Measurements from ENCODE around the gene UBE2G1.

UBE2G1 gene

GRCh38 chr17:4333041-4333440 lies 33.4 kb downstream of the UBE2G1 start:
- DNase-seq: peak; percentile 38

- peak; percentile 25 for DNase-seq
Measured at GRCh38 chr17:4332296-4332970, 34.0 kb downstream of the UBE2G1 start.

GRCh38 chr17:4331614-4332013 lies 34.9 kb downstream of the UBE2G1 start:
- DNase-seq: no peak

GRCh38 chr17:4329838-4330237 lies 36.6 kb downstream of the UBE2G1 start:
- peak; percentile 96 for DNase-seq

GRCh38 chr17:4327606-4328005 lies 38.9 kb downstream of the UBE2G1 start:
- DNase-seq: peak; percentile 82

- no peak for DNase-seq
Measured at GRCh38 chr17:4326608-4327007, 39.9 kb downstream of the UBE2G1 start.

- DNase-seq: no peak
Measured at GRCh38 chr17:4326112-4326511, 40.4 kb downstream of the UBE2G1 start.

GRCh38 chr17:4324463-4324862 lies 42.0 kb downstream of the UBE2G1 start:
- DNase-seq: no peak

- no peak for DNase-seq
Measured at GRCh38 chr17:4319221-4319620, 47.3 kb downstream of the UBE2G1 start.

- DNase-seq: no peak
Measured at GRCh38 chr17:4318596-4318995, 47.9 kb downstream of the UBE2G1 start.

GRCh38 chr17:4318186-4318585 lies 48.3 kb downstream of the UBE2G1 start:
- no peak for DNase-seq

GRCh38 chr17:4317610-4318009 lies 48.9 kb downstream of the UBE2G1 start:
- DNase-seq: no peak

- DNase-seq: no peak
Measured at GRCh38 chr17:4316648-4317047, 49.8 kb downstream of the UBE2G1 start.

- DNase-seq: no peak
Measured at GRCh38 chr17:4314618-4315017, 51.9 kb downstream of the UBE2G1 start.

GRCh38 chr17:4314179-4314578 lies 52.3 kb downstream of the UBE2G1 start:
- no peak for DNase-seq

- no peak for DNase-seq
Measured at GRCh38 chr17:4313221-4314114, 53.0 kb downstream of the UBE2G1 start.

- peak; percentile 32 for DNase-seq
Measured at GRCh38 chr17:4310354-4311060, 56.0 kb downstream of the UBE2G1 start.

- DNase-seq: no peak
Measured at GRCh38 chr17:4309897-4310296, 56.6 kb downstream of the UBE2G1 start.

- DNase-seq: no peak
Measured at GRCh38 chr17:4307179-4307930, 59.1 kb downstream of the UBE2G1 start.

GRCh38 chr17:4305224-4305623 lies 61.3 kb downstream of the UBE2G1 start:
- no peak for DNase-seq

GRCh38 chr17:4304417-4305027 lies 62.0 kb downstream of the UBE2G1 start:
- DNase-seq: peak; percentile 56

GRCh38 chr17:4301066-4301465 lies 65.4 kb downstream of the UBE2G1 start:
- no peak for DNase-seq

Measured in fibroblast of upper back skin (primary cell).